Activated naive CD8-positive, alpha-beta T cell treated with anti-CD3 and anti-CD28 coated beads, Interleukin-2, amount 10 ng/mL, durations not matched to agents 7 days and 5 days (primary cell): ENCODE data around the gene ENPEP. TPM values are rescaled to one million over a fixed set of nuclear protein-coding genes. Genes with fewer than 3 reads are reported as not detected.

ENCODE experiments used
- ATAC-seq: fragments of 150-1000 bp; cut with Tn5 transposase; one replicate; pipeline ENCODE4 v1.10.0; 2021; ENCODE audit warnings: low read depth, moderate library complexity
- POLR2A ChIA-PET: fragments of 350-600 bp; sonication (Branson Sonifier 250); formaldehyde crosslinking; loops from one replicate; lab custom pipeline; 2021; ENCODE audit warnings: antibody characterized with exemption; lab: Charles Lee
- DNase-seq: peaks from one replicate; pipeline ENCODE4 v3.0.0; 2021
- H3K27ac Mint-ChIP-seq: one replicate; pipeline ENCODE4 v1.8.0; 2022; ENCODE audit warnings: mild to moderate bottlenecking, mixed read lengths
- H3K27me3 Mint-ChIP-seq: one replicate; pipeline ENCODE4 v1.8.0; 2022; ENCODE audit warnings: mild to moderate bottlenecking, moderate library complexity, mixed read lengths
- H3K36me3 Mint-ChIP-seq: one replicate; pipeline ENCODE4 v1.8.0; 2021; ENCODE audit warnings: mild to moderate bottlenecking, mixed read lengths
- H3K4me1 Mint-ChIP-seq: one replicate; pipeline ENCODE4 v1.8.0; 2021; ENCODE audit warnings: mixed read lengths
- H3K4me3 Mint-ChIP-seq: one replicate; pipeline ENCODE4 v1.8.0; 2022; ENCODE audit warnings: mild to moderate bottlenecking, moderate library complexity, mixed read lengths
- H3K9me3 Mint-ChIP-seq: one replicate; pipeline ENCODE4 v1.8.0; 2021; ENCODE audit warnings: mixed read lengths
- total RNA-seq, 2 experiments: library from RNA; stranded (reverse); gene quantifications; one replicate each; pipeline ENCODE4 v1.2.3, GENCODE V29; 2021

The ENPEP gene
- total RNA-seq, 2 experiments from 2014 or later = 0.58 to 0.68 TPM

DNA sequence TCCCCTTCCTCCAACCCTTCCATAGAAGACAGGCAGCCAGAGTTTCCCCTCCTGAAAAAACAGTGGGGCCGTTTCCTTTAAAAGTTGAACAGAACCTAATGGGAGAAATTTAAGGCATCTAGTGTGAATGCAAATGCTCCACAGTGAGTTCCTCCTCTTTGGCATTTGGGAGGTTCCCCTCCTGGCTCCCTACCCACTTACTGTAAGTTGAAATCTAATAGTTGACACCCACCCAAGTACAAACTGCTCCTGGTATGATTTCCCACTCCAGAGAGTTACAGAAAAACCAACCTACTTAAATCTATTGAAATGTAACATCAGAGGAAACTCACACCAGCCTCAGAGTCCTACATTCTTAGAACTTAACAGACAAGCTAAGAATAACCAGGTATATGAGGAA lies 17.6 kb downstream of the ENPEP start:
- H3K9me3 Mint-ChIP-seq = no peaks in the 10 kb centered on the region
- no peak overlapping the region for H3K27ac Mint-ChIP-seq
- peaks cover 34% of the 10 kb centered on the region for H3K27me3 Mint-ChIP-seq
- ATAC-seq (no peak), DNase-seq (no peak)
- no peaks in the 10 kb centered on the region for H3K36me3 Mint-ChIP-seq
- no peaks in the 10 kb centered on the region for H3K4me1 Mint-ChIP-seq
- POLR2A ChIA-PET = no interaction called here
- H3K4me3 Mint-ChIP-seq = no peak overlapping the region

DNA sequence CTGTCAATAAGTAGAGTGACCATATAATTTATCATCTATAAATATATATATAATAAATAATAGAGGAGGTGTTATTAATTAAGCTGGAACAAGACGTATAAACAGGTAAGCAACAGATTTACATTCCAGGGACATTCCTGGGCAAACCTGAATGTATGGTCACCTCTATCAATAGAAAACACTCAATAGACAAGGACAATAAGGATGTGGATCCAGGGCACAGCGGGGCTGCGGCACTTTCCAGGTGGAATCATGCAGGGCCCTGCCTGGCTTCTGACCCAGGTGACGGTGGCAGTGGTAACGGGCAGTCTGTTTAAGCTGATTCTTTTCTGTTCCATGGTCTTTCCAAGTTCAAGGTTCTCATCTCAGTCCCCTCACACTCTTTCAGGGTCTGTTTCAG lies 22.5 kb downstream of the ENPEP start:
- DNase-seq (no peak), ATAC-seq (no peak)
- POLR2A ChIA-PET = no interaction called here
- H3K9me3 Mint-ChIP-seq = no peaks in the 10 kb centered on the region
- H3K27ac Mint-ChIP-seq = no peak overlapping the region
- no peaks in the 10 kb centered on the region for H3K4me1 Mint-ChIP-seq
- H3K4me3 Mint-ChIP-seq = no peak overlapping the region
- H3K27me3 Mint-ChIP-seq = peaks cover 26% of the 10 kb centered on the region
- no peaks in the 10 kb centered on the region for H3K36me3 Mint-ChIP-seq

DNA sequence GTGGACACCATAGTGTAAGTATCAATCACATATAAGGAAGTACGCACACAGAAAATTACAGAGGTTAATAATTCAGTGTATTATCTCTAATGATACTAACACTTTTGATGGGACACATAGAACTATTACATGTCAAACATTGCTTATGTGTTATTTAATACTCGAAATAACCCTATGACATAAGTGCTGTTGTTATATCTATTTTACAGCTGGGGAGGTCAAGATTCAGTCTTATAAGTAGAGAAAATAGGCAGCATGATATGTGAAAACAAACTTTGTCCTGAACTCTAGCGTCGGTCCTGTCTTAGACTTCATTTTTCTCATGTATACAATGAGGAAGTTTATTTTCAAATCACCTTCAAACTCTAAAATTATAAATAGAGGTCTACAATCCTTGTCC lies 23.2 kb downstream of the ENPEP start:
- peaks cover 23% of the 10 kb centered on the region for H3K27me3 Mint-ChIP-seq

DNA sequence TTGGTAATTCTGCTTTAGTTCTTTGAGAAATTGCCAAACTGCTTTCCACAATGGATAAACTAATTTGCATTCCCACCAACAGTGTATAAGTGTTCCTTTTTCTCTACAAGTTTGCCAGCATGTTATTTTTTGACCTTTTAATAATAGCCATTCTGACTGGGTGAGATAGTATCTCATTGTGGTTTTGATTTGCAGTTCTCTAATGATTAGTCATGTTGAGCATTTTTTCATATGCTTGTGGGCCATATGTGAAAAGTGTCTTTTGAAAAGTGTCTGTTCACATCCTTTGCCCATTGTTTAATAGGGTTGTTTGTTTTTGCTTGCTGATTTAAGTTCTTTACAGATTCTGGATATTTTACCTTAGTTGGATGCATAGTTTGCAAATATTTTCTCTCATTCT lies 25.9 kb downstream of the ENPEP start:
- Mint-ChIP-seq H3K27ac (no peak overlapping the region), H3K27me3 (peaks cover 11% of the 10 kb centered on the region), H3K9me3 (no peaks in the 10 kb centered on the region), H3K36me3 (no peaks in the 10 kb centered on the region), H3K4me1 (no peaks in the 10 kb centered on the region), H3K4me3 (no peak overlapping the region)
- DNase-seq = no peak
- POLR2A ChIA-PET = no interaction called here
- ATAC-seq = no peak

More for the DNA sequence above, 23.2 kb downstream of the ENPEP start:
- no peak overlapping the region for H3K27ac Mint-ChIP-seq
- H3K4me3 Mint-ChIP-seq = no peak overlapping the region
- POLR2A ChIA-PET = no interaction called here
- H3K9me3 Mint-ChIP-seq = no peaks in the 10 kb centered on the region
- H3K36me3 Mint-ChIP-seq = no peaks in the 10 kb centered on the region
- no peak for DNase-seq
- no peaks in the 10 kb centered on the region for H3K4me1 Mint-ChIP-seq
- no peak for ATAC-seq

DNA sequence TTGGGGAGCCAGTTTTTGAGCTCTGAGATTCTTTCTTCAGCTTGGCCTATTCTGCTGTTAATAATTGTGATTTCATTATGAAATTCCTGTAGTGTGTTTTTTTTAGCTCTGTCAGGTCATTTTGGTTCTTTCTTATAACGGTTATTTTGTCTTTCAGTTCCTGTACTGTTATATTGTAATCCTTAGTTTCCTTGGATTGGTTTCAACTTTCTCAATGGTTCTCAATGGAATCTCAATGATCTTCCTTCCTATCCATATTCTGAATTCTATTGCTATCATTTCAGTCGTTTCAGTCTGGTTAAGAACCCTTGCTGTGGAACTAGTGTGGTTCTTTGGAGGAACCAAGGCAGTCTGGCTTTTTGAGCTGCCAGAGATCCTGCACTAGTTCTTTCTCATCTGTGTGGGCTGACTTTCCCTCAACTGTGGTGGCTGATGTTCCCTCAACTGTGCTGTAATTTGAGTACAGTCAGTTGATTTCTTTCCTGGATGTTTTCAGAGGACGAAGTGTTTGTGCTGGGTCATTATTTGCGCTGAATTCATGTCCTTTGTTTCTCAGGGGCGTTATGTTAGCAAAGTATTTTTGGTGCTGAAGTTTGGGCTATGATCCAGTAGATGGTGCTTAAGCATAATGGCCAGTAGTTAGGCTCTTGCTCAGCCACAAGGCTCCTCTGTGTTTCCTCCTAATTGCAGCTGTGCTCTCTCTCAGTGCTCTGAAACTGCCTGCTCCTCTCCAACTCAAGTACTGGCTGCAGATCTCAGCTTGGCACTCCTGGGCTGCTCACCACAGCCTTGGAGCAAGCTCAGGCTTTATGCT lies 27.5 kb downstream of the ENPEP start:
- POLR2A ChIA-PET = no interaction called here
- H3K27ac Mint-ChIP-seq = no peak overlapping the region
- DNase-seq (no peak), ATAC-seq (no peak)
- no peaks in the 10 kb centered on the region for H3K9me3 Mint-ChIP-seq
- no peak overlapping the region for H3K4me3 Mint-ChIP-seq
- peaks cover 7% of the 10 kb centered on the region for H3K27me3 Mint-ChIP-seq
- no peaks in the 10 kb centered on the region for H3K36me3 Mint-ChIP-seq
- no peaks in the 10 kb centered on the region for H3K4me1 Mint-ChIP-seq

DNA sequence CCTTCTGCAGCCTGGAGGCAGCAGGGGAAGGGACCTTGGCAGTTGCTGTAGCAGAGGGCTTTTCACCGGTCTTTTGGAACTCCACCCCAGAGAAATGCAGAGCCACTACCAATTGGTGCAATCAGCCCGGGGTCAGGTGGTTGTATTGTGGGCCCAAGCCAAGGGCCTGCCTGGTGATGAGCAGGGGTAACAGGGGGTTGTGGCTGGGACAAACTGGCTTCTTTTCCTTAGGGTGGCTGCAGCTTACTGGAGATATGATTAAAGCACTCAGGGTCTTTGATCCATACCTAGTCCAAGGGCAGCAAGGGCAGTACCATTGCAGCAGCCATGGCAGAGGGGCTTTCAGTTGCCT lies 28.1 kb downstream of the ENPEP start:
- peaks cover 3% of the 10 kb centered on the region for H3K27me3 Mint-ChIP-seq
- no peaks in the 10 kb centered on the region for H3K4me1 Mint-ChIP-seq
- POLR2A ChIA-PET = no interaction called here
- no peak overlapping the region for H3K4me3 Mint-ChIP-seq
- DNase-seq = no peak
- ATAC-seq = no peak
- no peaks in the 10 kb centered on the region for H3K9me3 Mint-ChIP-seq
- no peaks in the 10 kb centered on the region for H3K36me3 Mint-ChIP-seq
- no peak overlapping the region for H3K27ac Mint-ChIP-seq

DNA sequence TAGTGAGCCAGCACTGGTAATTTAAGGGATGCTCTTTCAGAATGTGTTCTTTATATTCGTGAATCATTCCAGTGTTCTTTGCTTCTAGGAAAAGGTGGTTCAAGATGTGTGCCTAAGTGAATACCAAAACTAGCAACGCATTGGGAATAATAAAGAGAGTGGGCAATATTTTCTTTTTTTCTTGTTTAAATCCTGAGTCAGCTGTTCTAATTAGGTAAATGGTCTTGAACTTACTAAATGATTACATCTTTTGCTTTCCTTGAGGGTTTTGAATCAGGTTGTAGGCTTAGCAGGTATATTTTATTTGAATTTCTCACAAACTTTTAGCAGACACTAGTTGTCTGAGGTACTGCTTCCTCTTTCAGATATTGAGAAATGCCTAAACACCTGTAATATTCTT lies 29.5 kb downstream of the ENPEP start:
- Mint-ChIP-seq H3K27me3 (peaks cover 2% of the 10 kb centered on the region), H3K9me3 (no peaks in the 10 kb centered on the region), H3K27ac (no peak overlapping the region), H3K36me3 (no peaks in the 10 kb centered on the region), H3K4me3 (no peak overlapping the region), H3K4me1 (no peaks in the 10 kb centered on the region)
- DNase-seq (no peak), ATAC-seq (no peak)
- POLR2A ChIA-PET = no interaction called here

DNA sequence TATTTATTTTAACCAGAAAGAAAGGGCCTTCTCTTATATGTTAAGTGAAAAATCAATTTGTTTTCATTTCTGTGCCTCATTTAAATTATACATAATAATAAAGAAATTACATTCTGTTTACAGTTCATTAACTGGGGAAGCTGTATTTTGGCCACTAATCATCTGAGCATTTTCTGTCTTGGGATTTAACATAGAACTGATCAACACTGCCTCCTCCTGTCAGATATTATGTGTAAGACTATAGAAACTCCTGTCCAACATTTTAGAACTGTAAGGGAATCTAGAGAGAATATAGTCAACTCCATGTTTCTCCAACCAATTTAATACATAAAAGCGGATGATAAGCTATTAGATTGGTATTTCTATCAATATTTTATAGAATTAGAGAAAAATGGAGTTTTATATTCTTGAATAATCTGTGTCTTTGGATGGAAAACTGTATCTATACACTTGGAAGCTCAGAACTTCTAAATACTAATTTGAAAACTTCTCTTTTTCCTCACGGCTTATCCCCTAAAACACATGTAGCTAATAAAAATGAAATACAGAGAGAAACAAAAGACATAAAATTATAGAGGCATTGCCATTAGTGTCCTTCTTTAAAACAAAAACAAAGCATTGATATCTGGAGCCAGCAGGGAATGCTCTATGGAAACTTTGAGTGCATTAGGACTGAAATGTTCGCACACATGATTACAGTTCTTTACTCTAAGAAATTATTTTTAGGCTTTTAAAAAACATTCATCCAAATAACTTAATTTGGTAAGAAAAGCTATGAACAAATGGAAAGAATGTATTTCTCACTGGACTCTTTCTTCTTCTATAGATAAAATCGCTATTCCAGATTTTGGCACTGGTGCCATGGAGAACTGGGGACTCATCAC lies 33.1 kb downstream of the ENPEP start:
- H3K36me3 Mint-ChIP-seq = no peaks in the 10 kb centered on the region
- POLR2A ChIA-PET = no interaction called here
- H3K4me1 Mint-ChIP-seq = no peaks in the 10 kb centered on the region
- DNase-seq (no peak), ATAC-seq (no peak)
- no peak overlapping the region for H3K27ac Mint-ChIP-seq
- no peaks in the 10 kb centered on the region for H3K9me3 Mint-ChIP-seq
- peaks cover 2% of the 10 kb centered on the region for H3K27me3 Mint-ChIP-seq
- H3K4me3 Mint-ChIP-seq = no peak overlapping the region

DNA sequence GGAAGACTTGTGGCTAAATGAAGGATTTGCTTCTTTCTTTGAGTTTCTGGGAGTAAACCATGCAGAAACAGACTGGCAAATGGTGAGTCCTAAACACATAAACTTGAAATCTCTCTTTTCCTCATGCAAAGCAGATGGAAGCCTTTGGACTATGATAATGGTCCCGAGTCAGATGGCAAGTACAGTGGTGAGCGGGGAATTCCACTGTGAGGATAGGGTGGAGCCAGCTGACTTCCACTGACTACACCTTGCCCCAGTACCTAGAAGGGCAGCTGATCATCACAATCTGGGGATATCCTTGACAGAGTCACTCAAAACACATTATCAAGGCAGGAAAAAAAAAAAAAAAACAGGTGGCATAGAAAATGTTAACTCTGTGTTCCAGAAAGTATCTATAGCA lies 34.3 kb downstream of the ENPEP start:
- H3K27ac Mint-ChIP-seq = no peak overlapping the region
- no peak for DNase-seq
- no peaks in the 10 kb centered on the region for H3K4me1 Mint-ChIP-seq
- POLR2A ChIA-PET = no interaction called here
- no peak overlapping the region for H3K4me3 Mint-ChIP-seq
- H3K27me3 Mint-ChIP-seq = peaks cover 2% of the 10 kb centered on the region
- no peak for ATAC-seq
- H3K36me3 Mint-ChIP-seq = no peaks in the 10 kb centered on the region
- H3K9me3 Mint-ChIP-seq = no peaks in the 10 kb centered on the region

DNA sequence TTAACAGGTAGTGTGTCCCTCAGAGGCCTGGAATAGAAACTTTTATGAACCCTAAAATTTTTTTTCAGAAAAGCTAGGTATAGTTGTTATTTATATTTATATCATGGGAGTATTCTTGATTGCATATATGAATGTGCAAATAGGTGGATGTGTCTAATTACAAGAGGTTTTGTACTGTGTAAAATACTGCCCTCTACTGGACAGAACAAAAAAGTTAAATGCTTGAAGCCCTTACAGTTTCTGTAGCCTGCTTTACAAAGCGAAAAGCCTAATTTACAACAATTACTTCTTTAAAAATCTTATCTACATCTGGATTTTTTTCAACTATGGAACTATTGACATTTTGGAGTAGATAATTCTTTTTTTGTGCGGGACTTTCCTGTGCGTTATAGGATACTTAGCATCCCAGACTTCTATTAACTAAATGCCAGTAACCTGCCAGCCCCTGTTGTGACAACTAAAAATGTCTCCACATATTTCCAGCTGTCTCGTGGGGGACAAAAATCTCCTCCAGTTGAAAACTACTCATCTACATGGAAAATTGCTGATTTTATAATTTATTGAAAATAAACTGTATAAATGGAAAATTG lies 35.1 kb downstream of the ENPEP start:
- H3K36me3 Mint-ChIP-seq = no peaks in the 10 kb centered on the region
- no peak overlapping the region for H3K4me3 Mint-ChIP-seq
- H3K27ac Mint-ChIP-seq = no peak overlapping the region
- H3K27me3 Mint-ChIP-seq = peaks cover 2% of the 10 kb centered on the region
- peaks cover 6% of the 10 kb centered on the region for H3K4me1 Mint-ChIP-seq
- ATAC-seq (no peak), DNase-seq (no peak)
- POLR2A ChIA-PET = no interaction called here
- no peaks in the 10 kb centered on the region for H3K9me3 Mint-ChIP-seq

DNA sequence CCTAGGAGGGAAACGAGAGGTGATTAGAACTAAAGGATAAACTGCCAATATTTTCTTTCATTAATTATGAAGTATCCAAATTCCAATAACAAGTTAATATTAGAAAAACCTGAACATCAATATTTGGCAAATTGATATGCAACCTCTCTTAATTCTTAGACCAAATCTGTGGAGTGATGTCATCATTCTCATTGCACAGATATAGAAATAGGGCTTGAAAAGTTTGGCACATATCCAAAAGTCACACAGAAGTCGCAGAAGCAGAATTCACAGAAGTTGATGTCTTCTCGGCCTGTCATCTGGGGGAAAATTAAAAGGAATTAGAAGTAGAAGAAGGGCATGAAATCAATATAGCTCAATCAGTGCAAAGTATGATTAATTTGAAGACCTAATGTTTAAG lies 36.9 kb downstream of the ENPEP start:
- H3K27me3 Mint-ChIP-seq = no peaks in the 10 kb centered on the region
- H3K4me3 Mint-ChIP-seq = no peak overlapping the region
- POLR2A ChIA-PET = no interaction called here
- H3K36me3 Mint-ChIP-seq = no peaks in the 10 kb centered on the region
- no peak for DNase-seq
- H3K27ac Mint-ChIP-seq = no peak overlapping the region
- H3K9me3 Mint-ChIP-seq = no peaks in the 10 kb centered on the region
- peaks cover 9% of the 10 kb centered on the region for H3K4me1 Mint-ChIP-seq
- no peak for ATAC-seq

DNA sequence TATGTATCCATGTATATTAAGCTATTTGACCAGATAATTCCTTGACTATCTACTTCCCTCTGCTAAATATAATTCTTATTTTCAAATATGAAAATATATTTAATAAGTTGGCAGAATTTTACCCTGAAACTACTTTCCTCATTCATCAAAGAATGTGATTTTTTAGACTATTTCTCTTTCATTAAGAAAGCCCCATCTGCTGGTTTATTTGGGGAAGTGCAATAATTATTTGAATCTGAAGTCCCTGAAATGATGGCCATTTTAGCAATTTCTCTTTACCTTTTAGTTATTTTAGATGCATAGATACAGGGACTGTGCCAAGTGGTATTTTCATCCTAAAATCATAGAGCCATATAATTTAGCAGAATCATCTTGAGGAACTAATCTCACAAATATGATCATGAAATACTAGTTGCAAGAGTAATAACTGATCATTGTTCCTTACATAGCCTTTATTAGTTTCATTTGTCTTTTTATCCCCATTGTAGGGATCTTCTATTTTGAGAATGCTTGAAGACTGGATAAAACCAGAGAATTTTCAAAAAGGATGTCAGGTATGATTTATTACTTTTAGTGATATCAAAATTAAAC lies 39.0 kb downstream of the ENPEP start:
- POLR2A ChIA-PET = no interaction called here
- Mint-ChIP-seq H3K36me3 (no peaks in the 10 kb centered on the region), H3K27me3 (peaks cover 2% of the 10 kb centered on the region), H3K27ac (no peak overlapping the region), H3K4me3 (no peak overlapping the region), H3K9me3 (no peaks in the 10 kb centered on the region), H3K4me1 (peaks cover 9% of the 10 kb centered on the region)
- DNase-seq (no peak), ATAC-seq (no peak)

DNA sequence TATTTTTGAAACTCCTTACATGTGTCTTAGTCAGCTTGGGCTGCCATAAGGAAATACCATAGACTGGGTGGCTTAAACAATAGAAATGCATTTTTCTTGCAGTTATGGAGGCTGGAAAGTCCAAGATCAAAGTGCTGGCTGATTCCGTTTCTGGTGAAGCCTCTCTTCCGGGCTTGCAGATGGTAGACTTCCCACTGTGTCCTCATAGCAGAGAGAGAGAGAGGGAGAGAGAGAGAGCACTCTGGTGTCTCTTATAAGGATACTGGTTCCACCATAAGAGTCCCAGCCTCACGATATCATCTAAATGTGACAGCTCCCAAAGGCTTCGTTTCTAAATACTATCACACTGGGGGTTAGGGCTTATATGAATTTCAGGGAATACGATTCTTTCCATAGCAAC lies 39.7 kb downstream of the ENPEP start:
- ATAC-seq (no peak), DNase-seq (no peak)
- Mint-ChIP-seq H3K27me3 (peaks cover 5% of the 10 kb centered on the region), H3K27ac (peak overlapping the region; percentile 17), H3K9me3 (no peaks in the 10 kb centered on the region), H3K36me3 (no peaks in the 10 kb centered on the region), H3K4me1 (peaks cover 9% of the 10 kb centered on the region), H3K4me3 (peak overlapping the region; percentile 88)
- POLR2A ChIA-PET = no interaction called here
